Stimulated activated CD4-positive, alpha-beta T cell treated with anti-CD3 and anti-CD28 coated beads, Interleukin-2, amount 100 ng/mL, for 4 hours (primary cell): ENCODE results near the gene CRYBG2.

ENCODE experiments used
- DNase-seq: peaks from one replicate; pipeline ENCODE4 v3.0.0-alpha.2; 2020; ENCODE audit warnings: low read depth

Gene CRYBG2

DNA sequence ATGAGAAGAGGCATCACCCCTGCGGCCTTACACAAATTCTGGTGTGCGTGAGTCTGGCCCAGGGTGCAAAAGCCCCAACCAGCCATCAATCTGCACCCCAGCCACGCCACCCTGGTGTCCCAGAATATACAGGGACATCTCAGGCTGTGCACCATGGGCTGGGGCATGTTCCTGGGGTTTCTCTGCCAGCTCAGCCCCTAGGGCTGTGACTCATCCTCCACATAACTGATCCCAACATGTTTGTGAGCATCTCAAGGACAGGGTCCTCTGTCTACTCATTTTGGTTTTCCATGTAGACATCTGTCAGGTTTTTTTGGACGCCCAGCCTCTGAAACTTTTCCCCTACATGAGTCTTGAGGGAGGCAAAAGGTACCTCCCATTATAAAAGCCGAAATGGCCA is 18.1 kb upstream of the CRYBG2 start:
- no peak for DNase-seq

DNA sequence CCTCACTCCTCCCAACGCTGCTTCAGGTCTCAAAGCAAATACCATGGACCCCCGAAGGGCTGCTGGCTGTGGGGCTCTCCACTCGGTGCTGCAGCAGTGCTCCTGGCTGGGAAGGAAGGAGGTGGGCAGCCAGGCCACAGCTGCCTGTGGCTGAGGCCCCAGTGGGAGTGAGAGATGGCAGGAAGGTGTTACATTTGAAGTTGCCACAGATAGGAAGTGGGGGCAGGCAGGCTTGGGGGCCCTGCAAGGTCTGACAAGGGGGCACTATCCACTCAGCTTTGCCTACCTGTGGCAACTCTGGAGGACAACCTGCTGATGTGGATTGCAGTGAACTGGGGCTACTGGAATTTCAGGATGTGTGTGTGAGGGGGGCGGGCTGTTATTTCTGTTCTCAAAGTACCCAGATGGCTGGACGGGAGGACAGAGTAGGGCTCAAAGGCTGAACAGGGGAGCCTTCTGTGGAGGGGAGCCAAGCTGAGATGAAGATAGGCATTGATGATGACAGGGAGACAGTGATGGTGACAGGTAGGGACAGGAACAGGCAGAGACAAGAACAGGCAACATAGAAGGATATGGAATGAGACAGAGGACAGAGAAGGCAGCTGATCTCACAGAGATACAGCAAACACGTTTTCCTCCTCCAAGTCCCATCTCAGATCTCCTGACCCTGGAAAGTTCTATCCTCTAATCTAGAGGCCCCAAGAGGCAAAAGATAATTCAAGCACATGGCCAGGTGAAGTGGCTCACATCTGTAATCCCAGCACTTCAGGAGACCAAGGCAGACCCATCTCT is 16.9 kb upstream of the CRYBG2 start:
- no peak for DNase-seq

DNA sequence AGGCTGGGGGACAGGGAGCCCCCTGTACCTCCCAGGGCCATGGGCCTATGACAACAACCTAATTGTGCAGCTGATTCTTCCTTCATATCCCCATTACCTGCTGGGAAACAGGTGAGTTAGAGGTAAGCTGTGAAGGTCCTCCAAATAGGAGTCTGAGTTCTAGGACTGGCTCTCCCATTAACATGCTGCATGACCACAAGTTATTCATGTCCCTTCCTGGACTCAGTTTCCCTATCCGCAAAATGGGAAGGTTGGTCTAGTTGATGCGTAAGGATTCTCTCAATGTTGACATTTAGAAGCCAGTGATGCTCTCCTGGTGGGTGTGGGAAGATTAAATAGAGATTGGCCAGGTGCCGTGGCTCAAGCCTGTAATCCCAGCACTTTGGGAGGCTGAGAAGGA is 14.6 kb upstream of the CRYBG2 start:
- no peak for DNase-seq

DNA sequence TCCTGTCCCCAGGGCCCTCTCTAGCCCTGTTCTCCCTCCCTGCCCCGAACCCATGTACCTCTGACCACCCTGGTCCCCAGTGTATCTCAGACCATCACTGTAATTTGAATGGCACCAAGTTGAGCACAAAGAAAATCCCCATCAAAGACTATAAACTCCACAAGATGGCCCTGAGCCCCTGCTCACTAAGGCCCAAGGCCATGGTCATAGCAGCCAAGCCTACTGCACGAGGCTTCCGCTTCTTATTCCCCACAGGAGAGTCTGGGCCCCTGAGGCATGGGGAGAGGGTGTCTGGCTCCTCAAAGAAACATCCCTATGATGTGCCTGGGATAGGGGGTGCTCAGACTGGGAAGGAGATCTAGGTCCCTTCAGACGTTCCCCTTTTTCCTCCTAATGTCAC is 14.1 kb upstream of the CRYBG2 start:
- DNase-seq, result no peak

DNA sequence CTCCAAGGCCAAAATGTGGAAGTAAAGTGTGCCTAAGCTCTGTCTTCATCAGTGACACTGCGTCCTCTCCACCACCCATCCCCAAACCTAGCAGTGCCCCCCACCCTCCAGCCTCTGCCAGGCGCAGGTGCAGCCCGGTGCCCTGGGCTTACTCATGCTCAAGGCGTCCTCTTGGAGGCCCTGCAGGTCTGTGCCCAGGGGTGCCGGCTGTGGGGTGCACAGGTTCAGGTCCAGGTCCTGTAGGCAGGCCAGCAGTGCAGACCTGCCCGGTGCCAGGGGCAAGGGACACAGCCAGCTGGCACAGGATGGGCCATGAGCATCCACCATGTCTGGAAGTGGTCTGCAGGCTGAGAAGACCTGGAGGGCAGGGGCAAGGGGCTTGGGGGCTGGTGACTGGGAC is 13.5 kb upstream of the CRYBG2 start:
- no peak for DNase-seq

DNA sequence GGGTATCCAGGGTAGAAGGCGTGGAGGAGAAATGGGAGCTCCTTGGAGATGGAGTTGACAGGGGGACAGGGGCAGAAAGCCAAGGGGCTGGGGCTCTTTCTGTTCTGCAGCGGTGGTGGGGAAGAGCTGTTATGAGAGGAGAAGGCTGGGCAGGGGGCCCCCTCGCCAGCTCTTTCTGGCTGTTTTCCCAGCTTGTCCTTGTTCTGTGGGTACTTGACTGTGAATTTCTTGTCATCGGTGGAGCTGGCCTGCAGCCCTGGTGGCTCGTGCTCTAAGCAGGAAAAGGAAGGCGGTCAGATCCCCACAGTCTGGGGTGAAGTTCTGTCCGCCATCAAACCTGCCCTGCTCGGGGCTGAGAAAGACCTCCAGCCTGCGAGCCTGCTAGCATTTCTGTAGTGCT is 11.0 kb upstream of the CRYBG2 start:
- no peak for DNase-seq

DNA sequence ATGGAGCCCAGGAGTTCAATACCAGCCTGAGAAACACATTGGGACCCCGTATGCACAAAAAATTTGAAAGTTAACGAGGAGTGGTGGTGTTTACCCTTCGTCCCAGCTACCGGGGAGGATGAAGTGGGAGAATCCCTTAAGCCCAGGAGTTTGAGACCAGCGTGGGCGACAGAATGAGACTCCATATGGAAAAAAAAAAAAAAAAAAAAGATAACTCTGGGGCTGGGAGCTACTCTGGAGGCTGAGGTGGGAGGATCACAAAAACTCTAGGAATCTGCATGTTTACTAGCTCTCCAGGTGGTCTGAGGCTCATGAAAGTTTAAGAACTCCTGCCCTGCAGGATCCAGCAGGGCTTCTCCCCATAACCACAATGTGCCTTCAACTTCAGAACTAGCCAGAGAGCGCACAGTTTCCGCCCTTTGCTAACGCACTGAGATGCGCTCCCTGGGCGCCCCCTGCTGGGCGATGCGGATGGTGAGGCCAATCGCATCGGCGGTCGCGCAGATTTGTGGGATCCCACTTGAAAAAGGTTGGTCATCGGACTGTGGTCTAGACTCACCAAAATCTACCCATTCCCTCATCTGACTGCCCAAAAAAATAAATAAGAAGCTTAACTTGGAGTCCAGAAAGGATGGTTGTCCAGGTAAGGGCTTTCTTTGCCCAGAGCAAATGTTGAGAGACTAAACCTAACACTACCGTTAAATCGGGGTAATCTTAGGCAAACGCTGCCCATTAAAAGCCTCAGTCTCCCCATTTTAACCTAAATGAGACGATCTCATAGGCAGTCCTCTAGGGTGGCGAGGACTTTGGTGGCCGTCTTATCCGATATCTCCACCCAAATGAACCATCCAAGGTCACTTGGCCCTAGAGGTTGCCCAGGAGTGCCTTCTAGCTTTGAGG is 9.9 kb upstream of the CRYBG2 start:
- peak; percentile 76 for DNase-seq

DNA sequence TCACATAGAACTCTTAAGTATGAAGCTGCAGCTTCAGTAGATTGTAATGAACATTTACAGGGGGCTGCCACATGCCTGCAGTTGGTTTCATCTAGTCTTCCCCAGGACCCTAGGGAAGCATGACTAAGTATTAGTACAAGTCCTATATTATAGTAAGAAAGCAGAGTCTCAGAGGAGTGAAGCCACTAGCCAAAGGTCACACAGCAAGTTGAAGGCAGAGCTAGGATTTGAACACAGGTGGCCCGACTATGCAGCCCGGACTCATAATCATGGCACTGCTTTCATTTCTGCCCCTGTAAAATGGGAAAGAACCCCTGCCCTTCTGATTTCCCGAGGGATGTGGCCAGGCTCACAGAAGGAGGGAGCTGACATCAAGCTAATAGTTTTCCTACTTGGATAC is 8.4 kb upstream of the CRYBG2 start:
- DNase-seq, result no peak

DNA sequence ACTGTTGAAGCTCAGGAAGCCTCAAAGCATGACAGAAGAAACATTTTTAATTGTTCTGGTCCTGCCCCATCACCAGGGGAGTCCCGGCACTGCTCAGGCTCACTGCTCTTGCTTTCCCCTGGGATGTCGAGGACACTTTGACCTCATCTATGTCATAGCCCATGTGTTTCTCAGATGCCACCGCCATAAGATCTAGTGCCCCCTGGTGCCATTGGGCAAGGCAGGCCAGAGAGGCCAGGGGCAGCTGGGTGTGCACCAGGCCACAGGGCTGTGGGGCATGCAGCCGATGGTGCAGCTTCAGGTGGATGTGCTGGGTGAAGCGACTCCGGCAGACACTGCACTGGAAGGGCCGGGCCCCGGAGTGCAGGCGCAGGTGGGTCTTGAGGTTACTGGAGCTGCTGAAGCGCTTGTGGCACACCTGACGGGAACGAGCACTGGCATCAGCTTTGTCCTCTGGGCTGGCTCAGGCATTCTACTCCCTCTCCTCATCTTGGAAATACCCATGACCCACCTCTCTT is 7.7 kb upstream of the CRYBG2 start:
- no peak for DNase-seq

DNA sequence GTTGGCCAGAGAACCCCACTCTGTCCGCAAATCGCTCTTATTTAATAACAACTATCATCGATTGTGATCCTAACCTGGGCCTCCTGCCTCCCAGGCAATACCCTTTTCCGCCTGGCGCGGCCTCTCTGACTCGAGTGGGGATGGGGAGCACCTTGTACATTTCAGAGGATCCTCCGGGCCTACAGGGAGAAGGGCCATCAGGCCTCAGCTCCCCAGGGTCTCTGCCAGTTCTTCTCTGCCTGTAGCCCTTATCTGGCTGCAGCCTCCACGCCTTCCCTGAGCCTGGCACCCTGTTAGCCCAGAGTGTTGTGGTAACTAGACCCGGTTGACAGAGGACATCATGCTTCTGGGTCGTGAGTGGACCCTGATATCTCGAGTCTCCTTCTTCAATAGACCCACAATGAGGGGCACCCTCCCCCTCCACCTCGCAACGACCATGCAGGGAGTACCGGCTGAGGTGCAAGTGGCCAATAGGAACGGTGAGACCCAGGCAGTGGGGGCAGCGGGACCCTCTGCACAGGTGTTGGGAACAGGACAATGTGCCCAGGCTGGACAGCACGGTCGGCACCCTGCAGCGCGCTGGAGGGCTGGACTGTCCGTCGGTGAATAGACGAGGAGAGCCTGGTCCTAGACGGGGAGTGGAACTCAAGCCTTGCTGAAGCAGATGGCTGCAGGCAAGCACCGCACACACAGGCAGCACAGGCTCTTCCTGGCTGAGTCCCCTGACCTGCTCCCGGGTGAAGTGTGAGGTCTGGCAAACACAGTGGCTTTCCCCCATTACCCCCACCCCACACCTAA is 7.1 kb upstream of the CRYBG2 start:
- no peak for DNase-seq

DNA sequence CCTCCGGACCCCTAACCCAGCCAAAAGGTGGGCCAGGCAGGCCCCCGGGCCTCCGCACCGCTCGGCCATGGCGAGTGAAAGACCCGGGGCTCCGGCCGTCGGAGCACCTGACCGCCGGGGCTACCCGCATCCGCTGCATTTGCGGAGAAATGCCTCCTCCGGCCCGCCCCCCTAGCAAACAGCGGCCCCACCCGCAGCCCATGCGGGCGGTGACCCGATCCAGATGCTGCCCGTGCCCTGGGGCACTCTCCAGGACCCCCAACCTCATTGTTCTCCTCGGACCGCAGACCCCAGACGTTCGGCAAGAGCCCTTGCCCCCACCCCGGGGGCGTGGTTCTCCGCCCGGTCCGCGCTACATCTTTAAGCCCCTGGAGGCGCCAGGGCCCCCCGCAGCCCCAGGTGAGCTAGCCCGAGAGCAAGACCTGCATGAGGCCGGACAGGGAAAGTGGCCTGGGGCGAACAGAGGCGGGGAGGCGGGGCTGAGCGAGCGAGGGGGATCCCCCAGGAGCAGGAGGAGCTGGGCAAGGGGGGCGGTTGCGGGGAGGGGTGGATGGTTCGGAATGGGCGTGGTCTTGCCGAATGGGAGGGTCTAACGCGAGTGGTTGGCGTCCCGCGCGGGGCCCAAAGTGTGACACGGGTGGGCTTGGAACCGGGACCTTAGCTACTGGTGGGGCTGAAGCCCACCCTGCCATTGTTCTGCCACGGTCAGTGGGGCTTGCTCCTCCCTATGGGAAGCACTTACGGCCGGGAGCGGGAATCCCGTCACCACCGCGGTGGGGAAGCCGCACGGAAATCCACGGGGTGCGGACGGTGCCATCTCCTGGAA is 6.3 kb upstream of the CRYBG2 start:
- peak; percentile 36 for DNase-seq

DNA sequence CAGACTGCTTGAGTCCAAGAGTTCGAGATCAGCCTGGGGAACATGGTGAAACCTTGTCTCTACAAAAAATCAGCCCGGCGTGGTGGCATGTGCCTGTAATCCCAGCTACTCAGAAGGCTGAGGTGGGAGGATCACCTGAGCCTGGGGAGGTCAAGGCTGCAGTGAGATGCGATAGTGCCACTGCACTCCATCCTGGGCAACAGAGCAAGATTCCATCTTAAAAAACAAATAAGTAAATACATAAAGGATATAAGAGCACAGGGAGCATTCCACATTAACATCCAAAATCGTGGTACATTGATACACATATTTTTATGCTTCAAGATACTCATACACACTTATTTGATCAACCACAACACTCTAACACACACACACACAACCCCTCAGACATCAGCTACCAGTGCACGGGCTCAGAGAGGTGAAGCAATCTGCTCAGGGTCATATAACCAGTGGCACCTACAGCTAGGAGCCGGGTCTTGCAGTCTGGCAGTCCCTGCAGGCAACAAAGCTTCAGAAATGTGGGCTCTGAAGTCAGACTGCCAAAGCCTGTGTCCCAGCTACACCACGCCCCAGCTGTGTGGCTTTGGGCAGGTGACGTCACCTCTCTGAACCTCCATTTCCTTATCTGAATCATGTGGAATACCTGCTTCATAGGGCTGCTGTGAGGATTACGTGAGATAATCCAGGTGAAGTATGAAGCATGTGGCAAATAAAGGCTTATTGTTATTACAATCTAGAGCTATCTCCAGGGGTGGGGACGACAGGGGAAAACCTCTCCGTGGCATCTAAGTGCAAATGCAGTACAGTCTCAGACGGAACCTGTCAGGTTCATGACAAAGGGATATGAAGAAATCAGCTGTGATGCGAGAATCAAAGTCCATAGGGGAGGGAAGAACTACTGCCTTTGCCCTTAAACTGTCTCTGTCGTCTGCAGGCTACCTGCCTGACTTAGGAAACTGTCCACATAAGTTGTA is 4.8 kb upstream of the CRYBG2 start:
- DNase-seq, result peak; percentile 70

DNA sequence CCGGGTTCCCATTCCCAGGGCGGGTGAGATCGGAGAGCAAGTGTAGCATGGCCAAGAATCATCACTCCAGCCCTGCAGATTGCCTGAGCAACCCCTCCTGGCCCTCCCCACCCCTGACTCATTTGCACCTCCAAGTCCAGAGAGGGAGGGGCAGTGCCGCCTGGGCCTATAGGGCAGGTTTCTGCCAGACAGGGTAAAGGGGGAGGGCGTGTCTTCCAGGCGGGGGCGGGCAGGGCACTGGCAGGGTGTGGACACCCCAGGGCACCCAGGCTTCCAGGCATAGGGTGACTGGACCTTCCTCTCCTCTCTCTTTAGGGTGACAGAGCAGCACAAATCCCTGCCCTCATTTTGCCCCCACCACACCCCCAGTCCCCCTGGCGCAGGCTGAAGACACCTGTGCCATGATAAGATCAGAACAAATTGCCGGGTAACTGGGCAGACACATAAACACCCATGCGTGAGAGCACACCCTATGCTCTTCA is 3.2 kb upstream of the CRYBG2 start:
- DNase-seq, result no peak

DNA sequence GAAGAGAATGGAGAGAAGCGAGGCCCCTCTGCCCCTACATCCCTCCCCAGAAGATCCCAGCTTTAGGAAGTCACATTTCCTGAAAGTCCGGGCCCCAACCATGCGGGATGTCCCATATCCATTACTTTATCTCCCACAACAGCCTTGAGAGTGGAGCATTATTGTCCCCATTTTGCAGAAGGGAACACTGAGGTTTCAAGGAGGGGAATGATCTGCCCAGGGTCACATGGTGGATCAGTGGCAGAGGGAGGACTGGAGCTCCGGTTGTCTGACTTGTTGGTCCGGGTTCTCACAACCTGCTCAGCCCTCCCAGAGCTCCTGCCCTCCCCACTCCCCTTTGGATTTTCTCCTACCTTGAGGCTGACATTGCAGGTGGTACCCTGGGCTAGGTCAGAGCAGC is 2.2 kb upstream of the CRYBG2 start:
- no peak for DNase-seq

DNA sequence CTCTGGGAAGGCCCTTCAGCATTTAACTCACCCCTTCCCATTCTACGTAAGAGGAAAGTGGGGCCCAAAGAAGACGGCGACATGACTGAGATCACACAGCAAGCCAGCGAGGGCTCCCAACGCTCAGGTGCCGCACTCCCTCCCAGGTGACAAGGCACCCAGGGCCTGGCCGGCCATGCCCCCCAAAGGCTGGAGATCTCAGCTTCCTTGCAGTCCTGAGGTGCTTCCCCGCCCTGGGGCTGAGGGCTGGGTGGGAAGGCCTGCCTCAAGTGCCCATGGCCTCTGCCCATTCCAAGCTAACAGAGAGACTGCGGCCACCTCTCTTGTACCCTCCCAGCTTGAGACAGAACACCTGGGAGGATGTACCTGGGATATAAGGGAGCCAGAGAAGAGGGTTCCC is 1.0 kb upstream of the CRYBG2 start:
- DNase-seq, result no peak

DNA sequence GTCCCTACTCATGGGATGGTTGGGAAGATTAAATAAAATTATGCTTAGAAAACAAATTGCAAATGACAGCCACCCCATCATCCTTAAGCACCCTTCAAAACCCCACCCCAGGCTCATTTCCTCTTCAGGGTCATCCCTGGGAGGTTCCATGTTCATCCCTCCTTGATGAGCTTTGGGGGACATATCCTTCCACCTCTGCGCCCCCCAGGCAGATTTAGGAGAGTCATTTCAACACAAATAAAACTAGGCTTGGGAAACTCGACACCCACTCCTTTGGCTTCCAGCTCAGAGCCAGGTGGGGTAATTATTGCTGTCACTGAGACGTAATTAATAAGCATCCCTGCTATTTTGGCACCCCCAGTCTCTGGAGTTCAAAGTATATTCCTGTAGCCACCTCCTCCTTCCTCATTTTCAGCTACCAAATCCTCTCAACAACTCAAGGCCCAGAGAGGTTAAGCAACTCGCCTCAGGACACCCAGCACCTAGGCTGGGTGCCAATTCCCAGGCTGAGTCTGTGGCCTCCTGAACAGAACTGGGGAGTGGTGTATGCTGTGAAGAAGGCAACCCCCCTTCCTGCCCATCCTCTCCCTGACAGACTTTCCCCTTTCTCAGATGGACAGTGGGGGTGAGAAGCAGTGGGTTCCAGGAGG is 595 bp downstream of the CRYBG2 start:
- DNase-seq, result no peak

DNA sequence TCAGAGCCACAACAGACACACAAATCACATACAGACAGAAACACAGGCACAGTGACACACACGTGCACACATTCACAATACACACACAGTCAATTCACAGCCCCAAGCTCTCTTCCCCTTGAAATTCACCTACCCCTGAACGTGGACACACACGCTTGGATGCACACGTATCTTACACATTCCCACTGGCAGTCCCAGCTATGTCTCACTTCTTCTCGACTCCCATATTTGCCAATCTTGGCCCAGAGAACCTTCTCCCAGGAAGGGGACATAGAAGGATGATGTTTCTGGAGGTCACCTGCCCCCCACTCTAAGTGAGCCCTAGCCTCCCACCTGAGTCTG is 1.6 kb downstream of the CRYBG2 start:
- DNase-seq, result no peak

DNA sequence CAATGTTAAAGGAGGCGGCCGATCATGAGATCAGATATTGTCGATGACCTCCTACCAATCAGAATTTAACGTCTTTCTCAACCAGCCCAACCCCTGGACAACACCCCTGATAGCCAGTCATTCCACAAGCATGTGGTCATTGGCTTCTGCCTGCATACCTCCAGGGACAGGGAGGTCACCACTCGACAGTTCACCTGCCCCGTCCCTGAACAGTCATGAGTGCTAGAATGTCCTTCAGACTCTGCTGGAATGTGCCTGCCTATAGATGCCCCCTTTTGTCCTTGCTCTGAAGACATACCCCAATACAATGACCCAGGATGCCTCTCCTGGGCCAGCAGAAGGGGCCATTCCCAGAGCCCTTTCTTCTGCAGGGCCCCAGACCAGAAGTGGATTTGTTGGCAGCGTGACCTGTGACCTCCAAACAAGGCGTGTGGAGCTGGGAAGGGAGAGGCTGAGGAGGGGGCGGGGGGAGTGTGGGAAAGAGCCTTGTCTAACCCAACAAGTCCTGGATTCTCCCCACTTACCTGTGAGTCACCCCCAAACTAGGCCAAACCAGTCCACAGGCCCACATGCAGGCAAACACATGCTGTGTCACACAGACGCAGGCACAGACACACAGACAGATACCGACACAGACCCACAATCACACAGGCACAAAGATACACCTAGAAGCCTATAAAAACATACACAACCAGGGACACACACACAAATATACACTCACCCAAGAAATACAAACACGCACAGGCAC is 2.2 kb downstream of the CRYBG2 start:
- DNase-seq, result no peak
